Testis (tissue), 2 donors: ENCODE results near the gene NHSL2.

Source experiments
- CTCF ChIP-seq, 3 experiments: fragments of 450-650 bp in 2 of 3; fragments of 200-600 bp in 1 of 3; sonication (generic) in 1 of 3; IDR thresholded peaks; one replicate each; pipeline ENCODE4 v1.5.1; 2016 to 2019; ENCODE audit warnings: antibody characterized with exemption in 3 of 3, mild to moderate bottlenecking in 2 of 3, moderate library complexity in 1 of 3
- POLR2A ChIP-seq: fragments of 450-650 bp; IDR thresholded peaks from one replicate; pipeline ENCODE4 v1.6.1; 2017; ENCODE audit warnings: antibody characterized with exemption, mild to moderate bottlenecking, moderate library complexity

GRCh38 chrX:71991164-71991563 lies 80.5 kb downstream of the NHSL2 start:
- TF ChIP-seq POLR2A (no peak), CTCF (IDR thresholded peaks at IDR 0.05) (no peak)
